Nephron progenitor cell (in vitro differentiated cells): ENCODE results near the gene GTPBP2.

Source experiments
- DNase-seq: peaks from one replicate; pipeline ENCODE4 v3.0.0; 2021
- H3K27ac Mint-ChIP-seq: 2 replicates; pipeline ENCODE4 v1.8.0; 2021; ENCODE audit warnings: mild to moderate bottlenecking, moderate library complexity, mixed read lengths
- H3K27me3 Mint-ChIP-seq: 2 replicates; pipeline ENCODE4 v1.8.0; 2021; ENCODE audit warnings: mild to moderate bottlenecking, low read depth, mixed read lengths; ENCODE audit not compliant: poor library complexity
- H3K36me3 Mint-ChIP-seq: 2 replicates; pipeline ENCODE4 v1.8.0; 2021; ENCODE audit warnings: low read depth, mixed read lengths
- H3K4me1 Mint-ChIP-seq: 2 replicates; pipeline ENCODE4 v1.8.0; 2021; ENCODE audit warnings: mixed read lengths
- H3K4me3 Mint-ChIP-seq: 2 replicates; pipeline ENCODE4 v1.8.0; 2021; ENCODE audit warnings: mild to moderate bottlenecking, moderate library complexity, mixed read lengths
- H3K9me3 Mint-ChIP-seq: 2 replicates; pipeline ENCODE4 v1.8.0; 2021; ENCODE audit warnings: mild to moderate bottlenecking, moderate library complexity, mixed read lengths
- CTCF ChIP-seq: fragments of 200-600 bp; sonication (generic); IDR thresholded peaks from 2 replicates; pipeline ENCODE4 v1.5.0; 2021; ENCODE audit warnings: antibody characterized with exemption

Gene GTPBP2

GRCh38 chr6:43584892-43585570 is 44.0 kb downstream of the GTPBP2 start:
- no peak overlapping the region for H3K4me3 Mint-ChIP-seq
- H3K4me1 Mint-ChIP-seq: peaks cover 9% of the 10 kb centered on the region
- no peak for DNase-seq
- H3K27me3 Mint-ChIP-seq: no peaks in the 10 kb centered on the region
- TF ChIP-seq CTCF: no peak
- H3K27ac Mint-ChIP-seq: no peak overlapping the region
- peaks cover 79% of the 10 kb centered on the region for H3K36me3 Mint-ChIP-seq
- peaks cover 8% of the 10 kb centered on the region for H3K9me3 Mint-ChIP-seq

GRCh38 chr6:43582911-43583310 is 46.2 kb downstream of the GTPBP2 start:
- no peak for TF ChIP-seq CTCF
- peaks cover 21% of the 10 kb centered on the region for H3K4me1 Mint-ChIP-seq

GRCh38 chr6:43579171-43579570 is 49.9 kb downstream of the GTPBP2 start:
- H3K4me3 Mint-ChIP-seq: peak overlapping the region; percentile 61

More at GRCh38 chr6:43582911-43583310, 46.2 kb downstream of the GTPBP2 start:
- Mint-ChIP-seq H3K9me3 (peaks cover 20% of the 10 kb centered on the region), H3K36me3 (peaks cover 78% of the 10 kb centered on the region), H3K27me3 (no peaks in the 10 kb centered on the region), H3K4me3 (no peak overlapping the region), H3K27ac (peak overlapping the region; percentile 10)
- no peak for DNase-seq

GRCh38 chr6:43578748-43579147 is 50.3 kb downstream of the GTPBP2 start:
- TF ChIP-seq CTCF: no peak
- H3K9me3 Mint-ChIP-seq: peaks cover 20% of the 10 kb centered on the region
- H3K27me3 Mint-ChIP-seq: no peaks in the 10 kb centered on the region
- H3K4me1 Mint-ChIP-seq: peaks cover 35% of the 10 kb centered on the region
- no peak for DNase-seq
- no peak overlapping the region for H3K27ac Mint-ChIP-seq
- peak overlapping the region; percentile 61 for H3K4me3 Mint-ChIP-seq
- peaks cover 45% of the 10 kb centered on the region for H3K36me3 Mint-ChIP-seq

More at GRCh38 chr6:43579171-43579570, 49.9 kb downstream of the GTPBP2 start:
- Mint-ChIP-seq H3K27ac (no peak overlapping the region), H3K27me3 (no peaks in the 10 kb centered on the region), H3K4me1 (peaks cover 35% of the 10 kb centered on the region), H3K36me3 (peaks cover 48% of the 10 kb centered on the region), H3K9me3 (peaks cover 20% of the 10 kb centered on the region)
- no peak for TF ChIP-seq CTCF
- no peak for DNase-seq

GRCh38 chr6:43575772-43576551 is 53.1 kb downstream of the GTPBP2 start, which contains the start of the genes POLH and XPO5:
Gene POLH, plus strand, starts transcription at chr6:43576185. Its CDS starts 6,135 bp downstream, at chr6:43582320.
Gene XPO5, minus strand, starts transcription at chr6:43576038. Its CDS starts 174 bp downstream, at chr6:43575864.
- Mint-ChIP-seq H3K36me3 (peaks cover 43% of the 10 kb centered on the region), H3K4me3 (peak within 1 kb of the TSS; percentile 98), H3K27ac (peak within 1 kb of the TSS; percentile 97), H3K4me1 (peaks cover 35% of the 10 kb centered on the region), H3K27me3 (no peaks in the 10 kb centered on the region), H3K9me3 (peaks cover 11% of the 10 kb centered on the region)
- TF ChIP-seq CTCF: no peak
- DNase-seq: peak; percentile 96
